Left ventricle myocardium inferior (tissue), 1 donor: ENCODE data around the gene UGT1A3. TPM values are rescaled to one million over a fixed set of nuclear protein-coding genes. Genes with fewer than 3 reads are reported as not detected.

ENCODE experiments used
- DNase-seq: peaks from one replicate; pipeline ENCODE4 v3.0.0-alpha.2; 2020
- H3K27ac ChIP-seq: fragments of 200-600 bp; replicated peaks from 2 replicates; pipeline ENCODE4 v1.8.0; 2021
- H3K27me3 ChIP-seq: fragments of 200-600 bp; 2 replicates; pipeline ENCODE4 v1.8.0; 2021; ENCODE audit warnings: low read depth
- H3K36me3 ChIP-seq: fragments of 200-600 bp; 2 replicates; pipeline ENCODE4 v1.8.0; 2021
- H3K4me1 ChIP-seq: fragments of 200-600 bp; 2 replicates; pipeline ENCODE4 v1.8.0; 2021
- H3K4me3 ChIP-seq: fragments of 200-600 bp; 2 replicates; pipeline ENCODE4 v1.8.0; 2021; ENCODE audit warnings: mild to moderate bottlenecking, moderate library complexity
- H3K9me3 ChIP-seq: fragments of 200-600 bp; replicated peaks from 2 replicates; pipeline ENCODE4 v1.8.0; 2021
- CTCF ChIP-seq: fragments of 200-600 bp; IDR thresholded peaks from 2 replicates; pipeline ENCODE4 v1.8.0; 2021; ENCODE audit warnings: antibody characterized with exemption, mild to moderate bottlenecking, borderline replicate concordance
- intact Hi-C: fragments of 100-400 bp; cut with micrococcal nuclease; formaldehyde crosslinking; loops from one replicate; pipeline ENCODE4 v1.11.0; 2022
- total RNA-seq: library from RNA; stranded (reverse); fragmentation: NEBNext Ultra II Directional; extraction: Animal tissue kit (Norgen Biotek cat#: 25700); gene quantifications from one replicate; pipeline ENCODE4 v1.2.1, GENCODE V29; 2021
- donor health status: DM: no; HTN: yes; CAD: no; lungs with severe emphysema.

The UGT1A3 gene
- total RNA-seq, 1 donor from 2014 or later: not detected

- intact Hi-C loops: no loop called here
- Histone ChIP-seq H3K4me1 (no peaks in the 10 kb centered on the region), H3K27ac (no peak overlapping the region), H3K4me3 (no peak overlapping the region), H3K36me3 (no peaks in the 10 kb centered on the region), H3K9me3 (no peaks in the 10 kb centered on the region), H3K27me3 (peaks cover 35% of the 10 kb centered on the region)
- DNase-seq: no peak
- TF ChIP-seq CTCF: no peak
These were observed 70.9 kb downstream of the UGT1A3 start for GRCh38 chr2:233799716-233800115.

- no peak for TF ChIP-seq CTCF
- no peak for DNase-seq
- Histone ChIP-seq H3K9me3 (no peaks in the 10 kb centered on the region), H3K27me3 (peaks cover 38% of the 10 kb centered on the region), H3K36me3 (no peaks in the 10 kb centered on the region), H3K27ac (no peak overlapping the region), H3K4me3 (no peak overlapping the region), H3K4me1 (no peaks in the 10 kb centered on the region)
- intact Hi-C loops: no loop called here
These were observed 71.4 kb downstream of the UGT1A3 start for GRCh38 chr2:233800208-233800607.

GRCh38 chr2:233801357-233802131, 72.7 kb downstream of the UGT1A3 start:
- no peaks in the 10 kb centered on the region for H3K4me1 ChIP-seq
- no peaks in the 10 kb centered on the region for H3K9me3 ChIP-seq
- peaks cover 38% of the 10 kb centered on the region for H3K27me3 ChIP-seq
- no peak overlapping the region for H3K27ac ChIP-seq
- H3K4me3 ChIP-seq: no peak overlapping the region
- H3K36me3 ChIP-seq: no peaks in the 10 kb centered on the region
- no peak for TF ChIP-seq CTCF
- DNase-seq: no peak
- intact Hi-C loops: no loop called here

- H3K27me3 ChIP-seq: peaks cover 43% of the 10 kb centered on the region
- H3K4me3 ChIP-seq: no peak overlapping the region
- no peaks in the 10 kb centered on the region for H3K4me1 ChIP-seq
- H3K36me3 ChIP-seq: no peaks in the 10 kb centered on the region
- no peak for TF ChIP-seq CTCF
- H3K27ac ChIP-seq: no peak overlapping the region
- no peak for DNase-seq
- intact Hi-C loops: no loop called here
- no peaks in the 10 kb centered on the region for H3K9me3 ChIP-seq
These were observed 73.4 kb downstream of the UGT1A3 start for GRCh38 chr2:233802132-233802815.

- Histone ChIP-seq H3K9me3 (no peaks in the 10 kb centered on the region), H3K27me3 (peaks cover 54% of the 10 kb centered on the region), H3K4me3 (no peak overlapping the region), H3K27ac (no peak overlapping the region), H3K36me3 (no peaks in the 10 kb centered on the region), H3K4me1 (no peaks in the 10 kb centered on the region)
- DNase-seq: no peak
- intact Hi-C loops: no loop called here
- TF ChIP-seq CTCF: no peak
These were observed 74.6 kb downstream of the UGT1A3 start for GRCh38 chr2:233803292-233803911.
